B cell (primary cell): Measurements from ENCODE around the gene KCNIP1. TPM values are rescaled to one million over a fixed set of nuclear protein-coding genes. Genes with fewer than 3 reads are reported as not detected.

Experiments
- ATAC-seq: fragments of 200-7000 bp; cut with Tn5 transposase; one replicate; pipeline ENCODE4 v1.10.0; 2021; ENCODE audit warnings: low read depth, mild to moderate bottlenecking, moderate number of reproducible peaks, moderate library complexity
- CTCF ChIA-PET: fragments of 350-600 bp; sonication (Branson Sonifier 250); formaldehyde crosslinking; loops from one replicate; lab custom pipeline; 2021; ENCODE audit warnings: antibody characterized with exemption, inconsistent platforms; lab: Charles Lee
- POLR2A ChIA-PET: fragments of 350-600 bp; sonication (Branson Sonifier 250); formaldehyde crosslinking; loops from one replicate; lab custom pipeline; 2021; ENCODE audit warnings: antibody characterized with exemption; lab: Charles Lee
- DNase-seq: peaks from one replicate; pipeline ENCODE4 v3.0.0; 2013
- H2AFZ ChIP-seq: 2 replicates; pipeline ENCODE4 v1.6.1; 2012; ENCODE audit warnings: mild to moderate bottlenecking, low read depth, low read length; ENCODE audit not compliant: insufficient read depth, poor library complexity, severe bottlenecking
- H3K27ac ChIP-seq, 2 donors: 1 replicate in 1 of 2; 2 replicates in 1 of 2; pipeline ENCODE4 v1.5.1; 2012 to 2013; ENCODE audit warnings: low read length in 2 of 2, mild to moderate bottlenecking in 2 of 2, moderate library complexity in 1 of 2
- H3K27me3 ChIP-seq, 4 experiments: fragments of 200-600 bp in 1 of 4; sonication (generic) in 1 of 4; replicated peaks in 1 of 4; 1 replicate in 2 of 4; 2 replicates in 2 of 4; pipeline versions ENCODE4 v1.6.1 to v1.7.0; 2013 to 2016; ENCODE audit warnings: low read length in 3 of 4, mild to moderate bottlenecking in 2 of 4, mixed read lengths in 1 of 4, moderate library complexity in 1 of 4; ENCODE audit not compliant: insufficient read depth in 4 of 4, control insufficient read depth in 3 of 4; ENCODE audit errors: control extremely low read depth in 1 of 4
- H3K36me3 ChIP-seq, 2 experiments: replicated peaks in 1 of 2; 1 replicate in 1 of 2; 2 replicates in 1 of 2; pipeline versions ENCODE4 v1.6.1 to v1.7.1; 2013; ENCODE audit warnings: low read length in 1 of 2; ENCODE audit not compliant: insufficient read depth in 2 of 2, control insufficient read depth in 1 of 2; ENCODE audit errors: control extremely low read depth in 1 of 2, extremely low read depth in 1 of 2
- H3K4me1 ChIP-seq, 2 donors: fragments of 200-600 bp in 1 of 2; sonication (generic) in 1 of 2; 1 replicate in 1 of 2; 2 replicates in 1 of 2; pipeline versions ENCODE4 v1.5.1 to v1.6.1; 2013 to 2017; ENCODE audit warnings: low read length in 2 of 2; ENCODE audit not compliant: control insufficient read depth in 2 of 2, insufficient read depth in 2 of 2
- H3K4me2 ChIP-seq: replicated peaks from 2 replicates; pipeline ENCODE3; 2012; ENCODE audit warnings: mild to moderate bottlenecking, low read depth, low read length; ENCODE audit not compliant: poor library complexity, severe bottlenecking
- H3K4me3 ChIP-seq, 5 experiments: fragments of 200-600 bp in 1 of 5; sonication (generic) in 1 of 5; 1 replicate in 3 of 5; 2 replicates in 2 of 5; pipeline versions ENCODE4 v1.5.1 to v1.7.0; 2011 to 2016; ENCODE audit warnings: low read length in 4 of 5, mild to moderate bottlenecking in 4 of 5, low read depth in 2 of 5, control low read depth in 1 of 5, moderate library complexity in 1 of 5; ENCODE audit not compliant: insufficient read depth in 1 of 5; ENCODE audit errors: control extremely low read depth in 1 of 5, extremely low read depth in 1 of 5
- H3K79me2 ChIP-seq: fragments of 200-600 bp; sonication (generic); one replicate; pipeline ENCODE4 v1.6.0; 2016; ENCODE audit warnings: low read length; ENCODE audit not compliant: control insufficient read depth, insufficient read depth
- H3K9ac ChIP-seq: fragments of 200-600 bp; sonication (generic); 2 replicates; pipeline ENCODE4 v1.6.1; 2017; ENCODE audit warnings: mild to moderate bottlenecking, low read length, moderate library complexity
- H3K9me3 ChIP-seq, 3 donors: one replicate each; pipeline versions ENCODE4 v1.6.1 to v1.7.1; 2013; ENCODE audit warnings: low read length in 2 of 3; ENCODE audit not compliant: control insufficient read depth in 2 of 3, insufficient read depth in 1 of 3; ENCODE audit errors: control extremely low read depth in 1 of 3
- H4K20me1 ChIP-seq: 2 replicates; pipeline ENCODE4 v1.6.0; 2012; ENCODE audit warnings: mild to moderate bottlenecking, low read length; ENCODE audit not compliant: insufficient read depth, control insufficient read depth, poor library complexity, severe bottlenecking
- H3K27ac Mint-ChIP-seq: one replicate; pipeline ENCODE4 v1.8.0; 2021; ENCODE audit warnings: mixed read lengths
- H3K27me3 Mint-ChIP-seq: one replicate; pipeline ENCODE4 v1.8.0; 2021; ENCODE audit warnings: mixed read lengths
- H3K4me1 Mint-ChIP-seq: one replicate; pipeline ENCODE4 v1.8.0; 2021; ENCODE audit warnings: mixed read lengths
- H3K4me3 Mint-ChIP-seq: one replicate; pipeline ENCODE4 v1.8.0; 2021; ENCODE audit warnings: mixed read lengths
- H3K9me3 Mint-ChIP-seq: one replicate; pipeline ENCODE4 v1.8.0; 2022; ENCODE audit warnings: mixed read lengths; ENCODE audit not compliant: insufficient read depth
- EZH2 ChIP-seq: IDR thresholded peaks from 2 replicates; pipeline ENCODE4 v1.6.1; 2012; ENCODE audit warnings: borderline replicate concordance, low read depth, mild to moderate bottlenecking, moderate library complexity, low read length; ENCODE audit not compliant: insufficient read depth, poor library complexity, severe bottlenecking
- WGBS: methylation state at CpG from one replicate; pipeline ENCODE4 v1.1.5; 2013; ENCODE audit warnings: missing lambda C conversion rate; ENCODE audit not compliant: insufficient coverage; 5-methylcytosine and 5-hydroxymethylcytosine counted together
- intact Hi-C: fragments of 100-400 bp; cut with micrococcal nuclease; formaldehyde crosslinking; loops from one replicate; pipeline ENCODE4 v1.10.0; 2022
- polyA plus RNA-seq: library from polyadenylated mRNA; depleted of rRNA; stranded (reverse); fragments of >200 nt; gene quantifications from 2 replicates; pipeline ENCODE4 v1.2.3, GENCODE V29; 2012
- total RNA-seq, 2 donors: library from RNA; stranded (reverse); fragments of 120-200 nt in 1 of 2; gene quantifications; 1 replicate in 1 of 2; 2 replicates in 1 of 2; pipeline versions ENCODE4 v1.2.3 to v1.2.4, GENCODE V29; 2013 to 2022
- TF ChIP-seq, protein P1 (sequence below): fragments of 200-600 bp; IDR thresholded peaks from one replicate; pipeline ENCODE4 v1.8.0; 2022; ENCODE audit warnings: antibody characterized with exemption, mild to moderate bottlenecking

KCNIP1 gene
- total and polyA plus RNA-seq, 2 donors (not counting 1 experiment from before 2014, with no cell fraction given), result not detected

DNA sequence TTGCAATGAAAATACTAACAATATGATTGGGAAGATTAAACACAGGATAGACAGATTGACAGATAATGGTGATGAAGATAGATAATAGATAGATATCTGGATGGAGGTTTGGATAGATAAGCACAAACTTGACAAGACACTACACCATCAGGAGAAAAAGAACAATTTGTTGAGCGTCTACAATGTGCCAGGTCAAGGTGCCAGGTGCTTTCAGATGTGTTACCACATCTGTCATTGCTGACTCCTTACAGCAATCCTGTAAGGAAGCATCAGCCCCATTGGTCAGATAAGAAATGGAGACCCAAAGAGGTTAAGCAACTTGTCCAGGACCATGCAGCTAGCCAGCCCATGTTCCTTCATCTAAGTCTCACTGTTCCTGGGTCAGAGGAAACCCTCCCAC lies 278.1 kb downstream of the KCNIP1 start:
- no peaks in the 10 kb centered on the region for H4K20me1 ChIP-seq
- H3K4me3 ChIP-seq, result no peak overlapping the region
- H2AFZ ChIP-seq, result no peak overlapping the region
- no peaks in the 10 kb centered on the region for H3K9me3 ChIP-seq
- ChIA-PET CTCF (no interaction called here), POLR2A (no interaction called here)
- peaks cover 0 to under 1% of the 10 kb centered on the region in 2 donors for H3K4me1 ChIP-seq
- Mint-ChIP-seq H3K27ac (no peak overlapping the region), H3K9me3 (no peaks in the 10 kb centered on the region), H3K4me1 (no peaks in the 10 kb centered on the region), H3K4me3 (no peak overlapping the region), H3K27me3 (peaks cover 6% of the 10 kb centered on the region)
- intact Hi-C loops, result no loop called here
- H3K79me2 ChIP-seq, result no peaks in the 10 kb centered on the region
- H3K27ac ChIP-seq, result no peak overlapping the region
- no peaks in the 10 kb centered on the region for H3K27me3 ChIP-seq
- no peak overlapping the region for H3K4me2 ChIP-seq
- TF ChIP-seq, protein P1, sequence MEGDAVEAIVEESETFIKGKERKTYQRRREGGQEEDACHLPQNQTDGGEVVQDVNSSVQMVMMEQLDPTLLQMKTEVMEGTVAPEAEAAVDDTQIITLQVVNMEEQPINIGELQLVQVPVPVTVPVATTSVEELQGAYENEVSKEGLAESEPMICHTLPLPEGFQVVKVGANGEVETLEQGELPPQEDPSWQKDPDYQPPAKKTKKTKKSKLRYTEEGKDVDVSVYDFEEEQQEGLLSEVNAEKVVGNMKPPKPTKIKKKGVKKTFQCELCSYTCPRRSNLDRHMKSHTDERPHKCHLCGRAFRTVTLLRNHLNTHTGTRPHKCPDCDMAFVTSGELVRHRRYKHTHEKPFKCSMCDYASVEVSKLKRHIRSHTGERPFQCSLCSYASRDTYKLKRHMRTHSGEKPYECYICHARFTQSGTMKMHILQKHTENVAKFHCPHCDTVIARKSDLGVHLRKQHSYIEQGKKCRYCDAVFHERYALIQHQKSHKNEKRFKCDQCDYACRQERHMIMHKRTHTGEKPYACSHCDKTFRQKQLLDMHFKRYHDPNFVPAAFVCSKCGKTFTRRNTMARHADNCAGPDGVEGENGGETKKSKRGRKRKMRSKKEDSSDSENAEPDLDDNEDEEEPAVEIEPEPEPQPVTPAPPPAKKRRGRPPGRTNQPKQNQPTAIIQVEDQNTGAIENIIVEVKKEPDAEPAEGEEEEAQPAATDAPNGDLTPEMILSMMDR, result no peak
- TF ChIP-seq EZH2, result no peak
- WGBS, result 86% methylated on average over 1 of the region's 1 CpG
- H3K9ac ChIP-seq, result no peak overlapping the region
- ATAC-seq, result no peak
- no peaks in the 10 kb centered on the region for H3K36me3 ChIP-seq
- DNase-seq, result no peak

DNA sequence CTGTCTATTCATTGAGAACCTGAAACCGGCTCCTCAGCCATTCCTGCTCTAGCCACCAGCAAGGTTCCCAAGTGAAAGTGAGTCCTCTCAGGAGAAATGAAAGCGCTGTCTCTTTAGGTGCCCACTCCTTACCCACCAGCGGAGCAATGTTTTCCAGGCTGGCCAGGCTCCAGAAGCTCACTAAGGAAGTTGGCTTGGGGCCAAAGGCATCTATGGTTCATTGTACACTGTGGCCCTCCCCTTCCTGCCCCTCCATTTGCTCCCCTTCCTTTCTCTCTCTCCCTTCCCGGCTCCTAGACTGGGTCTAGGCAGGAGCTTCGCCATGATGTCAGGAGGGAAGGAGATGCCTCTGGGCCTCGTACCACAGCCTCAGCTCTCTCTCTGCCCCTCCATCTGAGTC lies 278.6 kb downstream of the KCNIP1 start:
- no peaks in the 10 kb centered on the region for H3K4me1 ChIP-seq

More for the DNA sequence above, 278.6 kb downstream of the KCNIP1 start:
- Histone ChIP-seq H3K9me3 (no peaks in the 10 kb centered on the region), H3K36me3 (no peaks in the 10 kb centered on the region), H3K4me2 (no peak overlapping the region), H3K79me2 (no peaks in the 10 kb centered on the region), H3K27ac (no peak overlapping the region), H2AFZ (no peak overlapping the region), H3K9ac (no peak overlapping the region), H4K20me1 (no peaks in the 10 kb centered on the region), H3K4me3 (no peak overlapping the region), H3K27me3 (no peaks in the 10 kb centered on the region)
- H3K4me1 Mint-ChIP-seq, result no peaks in the 10 kb centered on the region
- no peak overlapping the region for H3K4me3 Mint-ChIP-seq
- H3K27ac Mint-ChIP-seq, result no peak overlapping the region
- no peaks in the 10 kb centered on the region for H3K9me3 Mint-ChIP-seq
- 71% methylated on average over 4 of the region's 6 CpGs for WGBS
- ChIA-PET POLR2A (no interaction called here), CTCF (no interaction called here)
- intact Hi-C loops, result no loop called here
- DNase-seq (no peak), ATAC-seq (no peak)
- TF ChIP-seq, protein P1, result no peak
- no peak for TF ChIP-seq EZH2
- H3K27me3 Mint-ChIP-seq, result peaks cover 6% of the 10 kb centered on the region
